H54 (cell line): ENCODE results near the gene NHSL2.

ENCODE experiments used
- DNase-seq: peaks from one replicate; pipeline ENCODE4 v3.0.0; 2011; ENCODE audit warnings: low spot score, mixed read lengths; ENCODE audit not compliant: insufficient read length
- FAIRE-seq: peaks from 3 replicates; lab custom pipeline; 2011; peaks lifted over from hg19 to GRCh38; lab: Jason Lieb, UNC
- POLR2A ChIP-seq: IDR thresholded peaks from 2 replicates; pipeline ENCODE4 v1.6.1; 2011; ENCODE audit warnings: low read depth, mild to moderate bottlenecking, low read length

NHSL2 gene

DNA sequence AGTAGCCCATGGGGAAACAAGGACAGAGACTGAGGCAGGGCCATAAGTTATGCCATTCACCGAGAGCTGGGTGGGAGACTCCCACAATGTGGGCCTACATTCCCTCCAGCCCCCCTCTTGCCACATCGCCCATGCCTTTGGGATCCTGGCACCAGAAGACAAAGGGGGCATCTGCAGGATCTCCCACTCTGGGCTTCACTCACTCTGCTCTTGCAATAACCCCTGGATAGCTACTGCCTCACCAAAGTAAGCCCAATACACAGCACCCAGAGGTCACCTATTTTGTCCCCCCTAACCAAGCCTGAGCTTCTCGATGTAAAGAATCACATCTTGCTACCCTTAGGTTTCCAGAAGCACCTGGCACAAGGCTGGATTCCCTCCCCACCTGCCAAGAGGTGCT, 221.8 kb downstream of the NHSL2 start:
- DNase-seq (no peak), FAIRE-seq (no peak)
- no peak for TF ChIP-seq POLR2A

DNA sequence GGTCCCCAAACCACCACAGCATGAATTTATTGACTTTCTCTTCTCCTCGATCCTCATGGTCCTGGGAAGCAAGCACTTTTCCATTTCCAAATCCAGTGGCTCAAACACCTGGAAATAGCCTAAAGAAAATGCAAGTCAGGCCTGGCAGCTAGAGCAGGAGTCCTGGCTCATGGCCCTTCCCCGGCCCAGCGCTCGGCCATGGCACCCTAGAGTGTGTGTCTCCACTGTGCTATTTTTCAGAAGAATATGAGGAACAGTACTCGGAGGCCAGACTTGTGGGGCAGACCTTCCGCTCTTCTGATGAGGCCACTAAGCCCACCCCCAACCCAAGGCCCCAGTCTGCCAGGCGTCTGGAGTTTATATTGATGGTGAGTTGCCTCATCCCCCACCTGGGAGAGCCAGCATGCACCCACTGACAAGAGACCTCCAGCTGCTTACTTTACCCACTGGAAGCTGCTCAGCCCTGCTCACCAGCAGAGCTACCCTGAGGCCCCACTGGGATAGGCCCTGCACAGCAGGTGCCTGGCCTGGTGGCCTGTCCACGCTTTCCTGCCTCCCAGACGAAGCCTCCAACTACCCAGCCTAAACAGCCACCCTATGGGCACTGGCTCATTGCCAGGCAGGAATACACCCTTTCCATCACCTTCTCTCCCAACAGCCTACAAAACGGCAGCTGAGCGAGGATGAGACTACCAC, 223.4 kb downstream of the NHSL2 start:
- FAIRE-seq (no peak), DNase-seq (no peak)
- TF ChIP-seq POLR2A = no peak

- DNase-seq = no peak
- TF ChIP-seq POLR2A = no peak
- FAIRE-seq = no peak
These were observed 227.3 kb downstream of the NHSL2 start for GRCh38 chrX:72137846-72138495.

DNA sequence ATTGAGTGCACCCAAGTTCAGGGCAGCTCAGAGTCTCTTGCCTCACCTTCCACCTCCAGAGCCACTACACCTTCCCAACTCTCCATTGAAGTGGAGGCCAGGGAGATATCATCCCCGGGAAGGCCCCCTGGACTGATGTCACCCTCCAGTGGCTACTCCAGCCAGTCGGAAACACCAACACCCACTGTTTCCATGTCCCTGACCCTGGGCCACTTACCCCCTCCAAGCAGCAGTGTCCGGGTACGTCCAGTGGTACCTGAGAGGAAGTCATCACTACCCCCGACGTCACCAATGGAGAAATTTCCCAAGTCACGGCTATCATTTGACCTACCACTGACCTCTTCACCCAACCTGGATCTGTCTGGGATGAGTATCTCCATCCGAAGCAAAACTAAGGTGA, 228.9 kb downstream of the NHSL2 start:
- no peak for FAIRE-seq
- no peak for TF ChIP-seq POLR2A
- DNase-seq = no peak

- DNase-seq (no peak), FAIRE-seq (no peak)
- no peak for TF ChIP-seq POLR2A
These were observed 230.8 kb downstream of the NHSL2 start for GRCh38 chrX:72141372-72142004.

DNA sequence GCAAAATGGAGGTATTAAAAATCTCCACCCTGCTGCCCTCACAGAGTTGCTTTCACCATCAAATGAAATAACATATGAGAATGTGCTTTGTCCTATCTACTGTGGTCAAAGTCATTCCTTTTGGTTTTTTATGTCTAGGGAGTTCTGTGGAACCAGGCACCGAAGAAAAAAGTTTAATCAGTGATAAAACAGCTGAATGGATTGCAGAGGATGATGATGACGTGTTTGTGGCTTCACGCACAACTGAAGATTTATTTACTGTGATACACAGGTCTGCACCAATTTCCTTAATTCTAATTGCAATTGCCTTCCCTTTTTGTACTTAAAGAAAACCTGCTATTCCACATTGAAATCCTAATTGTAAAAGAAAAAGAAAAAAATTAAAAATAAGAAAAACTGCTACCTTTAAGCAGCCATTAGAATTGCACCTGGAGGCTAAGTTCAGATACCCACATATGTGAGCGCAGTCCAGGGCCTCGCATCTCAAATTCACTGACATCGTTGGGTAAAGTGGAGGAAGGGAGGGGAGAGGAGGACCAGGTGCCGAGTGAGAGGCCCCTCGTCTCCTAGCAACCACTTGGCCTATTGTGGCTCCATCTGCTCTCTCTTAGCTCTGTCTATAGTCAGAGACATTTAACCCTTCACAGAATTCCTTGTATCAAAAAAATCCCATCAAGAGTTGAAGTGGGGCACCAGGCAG, 231.6 kb downstream of the NHSL2 start:
- no peak for FAIRE-seq
- DNase-seq = no peak

DNA sequence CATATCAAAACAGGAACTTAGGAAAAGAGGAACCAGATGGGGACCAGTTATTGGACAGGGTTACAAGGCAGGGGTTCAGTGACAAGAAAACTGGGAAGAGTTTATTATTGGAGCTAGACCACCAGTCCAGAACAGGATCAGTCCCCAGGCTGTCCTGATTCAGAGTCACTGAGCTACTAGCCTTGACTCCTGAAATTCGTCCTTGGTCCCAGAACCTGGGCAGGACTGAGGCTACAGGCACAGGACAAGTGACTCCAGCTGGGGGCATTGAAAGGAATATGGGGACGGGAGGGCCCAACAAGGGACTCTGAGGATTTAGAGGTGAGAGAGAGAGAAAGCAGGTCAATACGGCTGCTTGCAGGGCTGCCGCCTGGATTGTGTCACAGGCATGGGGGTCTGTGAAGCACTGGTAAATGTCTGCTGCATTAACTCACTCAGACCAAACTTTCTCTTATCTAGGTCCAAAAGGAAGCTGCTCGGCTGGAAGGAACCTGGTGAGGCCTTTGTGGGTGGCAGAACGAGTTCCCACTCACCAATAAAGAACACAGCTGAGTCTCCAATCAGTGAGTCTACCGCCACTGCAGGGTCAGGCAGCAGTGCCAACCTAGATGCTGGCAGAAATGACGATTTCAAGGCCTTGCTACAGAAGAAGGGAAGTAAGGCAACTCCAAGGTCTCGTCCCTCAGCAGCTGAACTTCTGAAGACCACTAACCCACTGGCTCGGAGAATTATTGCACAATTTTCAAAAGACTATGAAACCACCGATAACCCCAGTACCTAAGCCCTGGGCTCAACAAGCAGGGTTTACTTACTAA, 232.4 kb downstream of the NHSL2 start:
- no peak for DNase-seq
- FAIRE-seq = no peak
- no peak for TF ChIP-seq POLR2A

More for the DNA sequence above, 231.6 kb downstream of the NHSL2 start:
- TF ChIP-seq POLR2A = no peak

DNA sequence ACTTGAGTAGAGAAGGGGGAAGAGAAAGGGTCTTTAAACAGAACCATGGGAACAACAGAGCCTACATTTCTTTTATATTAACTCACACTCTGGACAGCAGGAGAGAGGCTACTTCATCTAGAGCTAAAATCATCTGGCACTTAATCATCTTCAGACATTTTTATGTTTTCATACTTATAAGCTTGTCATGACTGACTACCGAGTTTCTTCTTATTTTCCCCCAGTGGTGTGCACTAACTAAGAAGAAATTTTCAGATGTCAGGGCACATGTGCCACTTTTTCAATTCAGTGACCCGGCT, 232.9 kb downstream of the NHSL2 start:
- FAIRE-seq (no peak), DNase-seq (no peak)
- TF ChIP-seq POLR2A = no peak

DNA sequence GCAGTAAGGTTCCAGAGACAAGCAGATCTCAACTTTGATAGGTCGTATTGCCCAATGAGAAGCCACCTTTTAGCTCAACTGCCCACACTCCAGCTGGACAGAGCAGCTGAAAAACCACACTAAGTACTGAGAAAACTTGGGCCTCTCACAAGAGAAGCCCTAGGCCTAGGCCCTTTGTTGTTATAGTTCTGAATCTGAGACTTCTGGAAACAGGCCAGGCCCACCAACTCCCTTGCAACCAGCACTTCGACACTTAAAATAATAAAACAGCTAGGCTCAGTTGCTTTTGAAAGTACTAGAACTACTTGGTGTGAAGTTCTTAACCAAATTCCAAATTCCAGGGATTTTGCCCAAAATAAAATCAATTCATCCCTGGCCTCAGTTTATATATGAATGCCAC, 234.5 kb downstream of the NHSL2 start:
- no peak for DNase-seq
- FAIRE-seq = no peak
- no peak for TF ChIP-seq POLR2A

DNA sequence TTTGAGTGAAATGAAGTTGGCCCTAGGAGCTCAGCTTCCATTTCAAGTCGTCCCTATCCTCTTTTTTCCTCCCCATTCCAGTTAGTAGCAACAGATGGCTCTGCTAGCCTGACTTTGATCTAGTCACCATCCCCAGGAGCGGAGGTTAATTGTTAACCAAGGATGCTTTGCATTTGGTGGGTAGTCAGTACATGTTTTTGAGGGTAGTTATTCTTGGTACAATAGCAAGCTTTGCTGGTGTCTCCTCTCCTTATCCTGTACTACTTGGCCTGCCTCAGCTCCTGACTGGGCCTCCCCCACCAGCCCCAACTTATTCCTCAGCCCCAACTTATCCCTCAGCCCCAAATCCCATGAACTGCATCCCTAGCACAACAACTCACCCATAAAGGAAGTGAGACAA, 235.9 kb downstream of the NHSL2 start:
- FAIRE-seq = no peak
- no peak for DNase-seq
- no peak for TF ChIP-seq POLR2A

GRCh38 chrX:72158773-72159172, 248.1 kb downstream of the NHSL2 start:
- no peak for TF ChIP-seq POLR2A
- FAIRE-seq = no peak
- DNase-seq = no peak

DNA sequence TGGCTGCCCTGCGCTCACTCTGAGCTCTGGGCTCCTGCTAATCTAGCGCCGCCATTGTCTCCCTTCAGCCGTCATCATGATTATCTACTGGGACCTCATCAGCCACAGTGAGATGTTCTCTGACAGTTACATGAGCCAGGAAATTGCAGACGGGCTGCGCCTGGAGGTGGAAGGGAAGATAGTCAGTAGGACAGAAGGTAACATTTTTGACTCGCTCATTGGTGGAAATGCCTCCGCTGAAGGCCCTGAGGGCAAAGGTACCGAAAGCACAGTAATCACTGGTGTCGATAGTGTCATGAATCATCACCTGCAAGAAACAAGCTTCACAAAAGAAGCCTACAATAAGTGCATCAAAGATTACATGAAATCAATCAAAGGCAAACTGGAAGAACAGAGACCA, 249.1 kb downstream of the NHSL2 start:
- TF ChIP-seq POLR2A = no peak
- DNase-seq (no peak), FAIRE-seq (no peak)

DNA sequence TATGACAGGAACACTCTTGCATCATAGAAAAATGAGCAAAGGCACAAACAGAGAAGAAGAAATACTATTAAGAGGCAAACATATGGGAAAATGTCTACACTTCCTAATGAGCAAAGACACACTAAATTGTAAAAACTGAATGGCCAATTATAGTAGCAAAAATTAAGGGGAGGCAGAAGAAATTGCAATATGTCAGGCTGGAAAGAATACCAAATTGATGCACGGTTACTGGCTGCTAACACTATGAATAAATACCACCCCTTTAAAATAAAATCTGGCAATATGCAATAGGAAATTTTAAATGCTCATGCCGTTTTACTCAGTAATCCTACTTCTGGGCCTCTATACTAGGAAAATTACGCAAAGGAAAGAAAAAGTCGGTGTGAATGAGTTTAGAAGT, 254.9 kb downstream of the NHSL2 start:
- FAIRE-seq (no peak), DNase-seq (no peak)
- no peak for TF ChIP-seq POLR2A
